ENCODE data around the gene HNRNPA2B1.
"Not testable (repeated sequence)": the region's sequence is repeated elsewhere in the genome, so short reads cannot be mapped to it uniquely, and the experiment has no call there.

Gene HNRNPA2B1

GRCh38 chr7:26185131-26185843 lies 15.3 kb downstream of the HNRNPA2B1 start:
- no peak for DNase-seq (ENCODE audit: low read depth, low spot score)

- DNase-seq (ENCODE audit: low read depth, low spot score): not testable (repeated sequence)
These were observed 16.1 kb downstream of the HNRNPA2B1 start for GRCh38 chr7:26184281-26185101.

GRCh38 chr7:26183545-26184280 lies 16.8 kb downstream of the HNRNPA2B1 start:
- no peak for DNase-seq (ENCODE audit: low read depth, low spot score)

- DNase-seq (ENCODE audit: low read depth, low spot score): no peak
These were observed 17.8 kb downstream of the HNRNPA2B1 start for GRCh38 chr7:26182706-26183105.

GRCh38 chr7:26182283-26182682 lies 18.3 kb downstream of the HNRNPA2B1 start:
- no peak for DNase-seq (ENCODE audit: low read depth, low spot score)

- DNase-seq (ENCODE audit: low read depth, low spot score): no peak
These were observed 18.9 kb downstream of the HNRNPA2B1 start for GRCh38 chr7:26181474-26182227.

GRCh38 chr7:26180792-26181198 lies 19.8 kb downstream of the HNRNPA2B1 start:
- DNase-seq (ENCODE audit: low read depth, low spot score): no peak

- DNase-seq (ENCODE audit: low read depth, low spot score): no peak
These were observed 20.6 kb downstream of the HNRNPA2B1 start for GRCh38 chr7:26179826-26180497.

GRCh38 chr7:26179422-26179821 lies 21.1 kb downstream of the HNRNPA2B1 start:
- no peak for DNase-seq (ENCODE audit: low read depth, low spot score)

GRCh38 chr7:26178272-26178960 lies 22.1 kb downstream of the HNRNPA2B1 start:
- no peak for DNase-seq (ENCODE audit: low read depth, low spot score)

GRCh38 chr7:26177269-26177668 lies 23.3 kb downstream of the HNRNPA2B1 start:
- not testable (repeated sequence) for DNase-seq (ENCODE audit: low read depth, low spot score)

GRCh38 chr7:26176696-26177095 lies 23.9 kb downstream of the HNRNPA2B1 start:
- not testable (repeated sequence) for DNase-seq (ENCODE audit: low read depth, low spot score)

- DNase-seq (ENCODE audit: low read depth, low spot score): not testable (repeated sequence)
These were observed 24.6 kb downstream of the HNRNPA2B1 start for GRCh38 chr7:26175903-26176302.

- DNase-seq (ENCODE audit: low read depth, low spot score): no peak
These were observed 28.5 kb downstream of the HNRNPA2B1 start for GRCh38 chr7:26172048-26172447.

- DNase-seq (ENCODE audit: low read depth, low spot score): no peak
These were observed 28.9 kb downstream of the HNRNPA2B1 start for GRCh38 chr7:26171601-26172000.

GRCh38 chr7:26170663-26171062 lies 29.9 kb downstream of the HNRNPA2B1 start:
- DNase-seq (ENCODE audit: low read depth, low spot score): no peak

- no peak for DNase-seq (ENCODE audit: low read depth, low spot score)
These were observed 31.3 kb downstream of the HNRNPA2B1 start for GRCh38 chr7:26169271-26169670.

GRCh38 chr7:26168458-26169023 lies 32.0 kb downstream of the HNRNPA2B1 start:
- no peak for DNase-seq (ENCODE audit: low read depth, low spot score)

- DNase-seq (ENCODE audit: low read depth, low spot score): no peak
These were observed 33.1 kb downstream of the HNRNPA2B1 start for GRCh38 chr7:26167303-26167934.
